ENCODE measurements around the gene SHOC2.

Gene SHOC2

GRCh38 chr10:110919349-110919931 lies at the start of gene SHOC2:
SHOC2 (plus strand) TSS chr10:110919604; CDS start chr10:110964359, 44,755 bp downstream.
- peak; percentile 89 to 98 (median 96) for DNase-seq (ENCODE audit: low read depth in 3 of 3)

GRCh38 chr10:110870823-110871297 lies 48.5 kb upstream of the SHOC2 start:
- no peak for DNase-seq (ENCODE audit: low read depth in 3 of 3)

DNA sequence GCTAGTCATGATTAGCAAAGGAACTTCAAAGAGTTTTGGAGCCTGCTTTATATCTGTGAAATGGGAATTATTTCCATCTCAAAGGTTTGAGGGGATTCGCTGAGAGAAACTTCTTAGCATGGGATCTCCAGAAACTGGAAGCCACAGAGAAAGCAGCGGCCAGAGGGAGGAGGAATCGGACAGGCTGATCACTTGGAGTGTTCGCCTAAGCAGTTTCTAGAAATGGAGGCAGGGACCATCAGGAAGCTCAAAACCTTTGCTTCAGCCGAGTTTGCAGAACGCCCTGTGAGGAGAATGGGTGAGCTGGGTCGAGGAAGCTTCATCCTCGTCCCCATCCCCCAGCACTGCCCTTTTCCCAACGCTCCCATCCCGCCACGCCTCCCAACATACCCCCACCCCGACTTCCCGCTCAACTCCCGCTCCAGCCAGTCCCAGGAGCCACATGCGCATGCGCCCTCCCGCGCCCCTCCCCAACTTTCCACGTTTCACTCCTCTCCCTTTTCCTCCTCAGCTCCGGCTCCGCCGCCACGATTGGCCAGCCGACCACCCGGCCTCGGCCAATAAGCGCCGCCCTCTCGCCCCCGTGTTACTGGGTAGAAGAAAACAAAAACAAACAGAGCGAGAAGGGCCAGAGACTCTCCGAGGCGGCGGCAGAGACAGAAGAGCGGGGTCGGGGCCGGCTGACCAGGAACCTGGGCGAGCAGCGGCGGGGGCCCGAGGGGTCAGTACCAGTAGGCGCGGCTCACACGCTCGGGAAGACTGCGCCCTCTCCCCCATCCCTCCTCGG lies 47.9 kb upstream of the SHOC2 start, which contains the start of gene PDCD4:
PDCD4 (plus strand) TSS at position 631 of the 787 bp plus-strand sequence. CDS start 4,100 bp downstream, outside the sequence.
- DNase-seq (ENCODE audit: low read depth in 3 of 3), result peak; percentile 84 to 92 (median 90)

DNA sequence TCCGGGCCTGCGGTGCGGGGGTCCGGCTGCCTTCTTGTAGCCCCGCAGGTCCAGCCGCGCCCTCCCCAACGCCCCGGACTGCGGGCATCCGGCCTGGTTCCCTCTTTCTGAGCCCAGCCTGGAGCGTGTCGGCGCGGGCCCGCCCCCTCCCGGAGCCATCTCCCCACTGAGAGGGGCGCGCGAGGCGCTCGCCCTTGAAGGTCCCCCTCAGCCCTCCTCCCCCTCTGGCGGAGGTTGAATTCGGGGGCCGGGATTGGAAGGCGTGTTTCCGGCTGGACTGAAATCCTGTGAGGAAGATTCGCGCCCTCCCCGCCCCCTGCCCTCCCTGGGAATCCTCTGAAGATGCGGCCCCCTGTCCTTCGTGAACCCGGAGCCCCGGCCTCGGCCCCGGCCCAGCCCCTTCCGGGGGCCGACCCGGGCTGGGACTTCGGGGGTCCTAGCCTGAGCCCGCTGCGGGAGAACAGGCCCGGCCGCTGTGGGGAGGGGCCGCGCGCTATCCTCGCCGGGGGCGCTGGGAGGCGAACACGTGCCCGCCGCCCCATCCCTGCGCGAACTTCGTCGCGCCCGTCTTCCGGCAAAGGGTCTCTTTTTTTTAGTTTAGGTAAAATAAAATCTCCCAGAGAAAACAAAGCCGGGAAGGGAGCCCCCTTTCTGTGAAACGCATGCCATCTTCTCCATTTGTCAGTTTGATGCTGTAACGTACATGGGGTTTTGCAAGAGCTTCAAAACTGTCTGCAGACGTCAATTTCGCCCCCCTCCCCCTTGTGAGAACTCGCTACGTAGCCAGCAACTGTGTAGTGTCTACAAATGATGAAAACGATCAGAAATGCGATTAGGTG lies 47.0 kb upstream of the SHOC2 start:
- DNase-seq (ENCODE audit: low read depth in 3 of 3), result peak; percentile 52 to 63 (median 59)

DNA sequence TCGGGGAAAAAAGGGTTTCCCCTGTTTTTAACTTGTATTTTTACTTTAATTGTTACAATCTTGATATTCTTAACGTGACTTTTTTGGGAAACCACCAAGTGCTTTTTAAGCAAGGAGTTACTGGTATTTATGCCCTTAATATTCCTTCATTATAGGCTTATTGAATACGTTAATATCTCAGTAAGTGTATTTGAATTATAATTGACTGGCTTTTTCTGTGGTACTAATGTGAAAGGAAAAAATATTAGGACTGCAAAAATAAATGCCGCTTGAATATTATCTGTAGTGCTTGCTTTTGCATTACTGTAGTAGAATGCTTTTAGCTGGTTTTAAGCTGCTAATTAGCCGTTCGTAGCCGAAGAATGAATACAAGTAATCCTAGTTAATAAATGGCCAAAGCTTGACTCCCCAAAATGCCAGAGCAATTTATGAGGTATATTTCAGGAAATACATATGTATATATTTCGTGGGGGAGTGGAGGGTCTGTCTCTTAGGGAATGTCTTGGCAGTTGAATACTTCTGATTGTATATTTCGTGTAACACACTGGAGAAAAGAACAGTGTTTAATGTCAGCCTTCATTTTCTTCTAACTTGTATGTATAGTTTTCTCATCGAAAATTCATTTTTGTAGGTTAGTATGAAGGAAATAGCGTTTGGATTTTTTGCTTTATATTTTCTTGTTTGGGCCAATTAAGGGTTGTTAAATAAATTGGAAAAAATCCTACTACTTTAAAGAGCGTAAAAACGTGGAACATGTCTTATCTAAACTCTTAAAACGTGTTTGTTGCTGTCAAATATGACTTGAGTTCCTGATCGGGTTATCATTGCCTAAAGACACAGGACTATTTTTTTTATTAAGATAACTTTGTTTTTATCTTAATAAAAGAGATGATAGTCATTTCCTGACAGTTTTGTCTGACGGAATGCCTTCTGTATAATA lies 46.1 kb upstream of the SHOC2 start:
- no peak for DNase-seq (ENCODE audit: low read depth in 3 of 3)

DNA sequence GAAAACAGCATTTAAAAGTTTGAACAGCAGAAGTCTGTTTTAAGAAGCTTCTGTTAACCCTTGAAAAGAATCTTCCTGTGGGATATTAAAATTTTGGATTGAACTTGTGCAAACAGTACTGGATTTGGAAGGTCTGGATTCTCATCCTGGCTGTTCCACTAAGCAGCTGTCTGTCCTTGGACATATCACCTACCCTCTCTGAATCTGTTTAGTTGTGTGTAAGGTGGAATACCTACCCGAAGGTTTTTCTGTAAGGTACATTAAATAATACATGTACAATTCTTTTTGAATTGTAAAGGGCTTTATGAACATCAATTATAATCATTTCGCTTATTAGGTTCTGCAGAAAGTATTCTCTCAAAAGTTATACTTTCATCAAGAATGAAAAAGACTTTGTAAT lies 45.5 kb upstream of the SHOC2 start:
- DNase-seq (ENCODE audit: low read depth in 3 of 3), result no peak

DNA sequence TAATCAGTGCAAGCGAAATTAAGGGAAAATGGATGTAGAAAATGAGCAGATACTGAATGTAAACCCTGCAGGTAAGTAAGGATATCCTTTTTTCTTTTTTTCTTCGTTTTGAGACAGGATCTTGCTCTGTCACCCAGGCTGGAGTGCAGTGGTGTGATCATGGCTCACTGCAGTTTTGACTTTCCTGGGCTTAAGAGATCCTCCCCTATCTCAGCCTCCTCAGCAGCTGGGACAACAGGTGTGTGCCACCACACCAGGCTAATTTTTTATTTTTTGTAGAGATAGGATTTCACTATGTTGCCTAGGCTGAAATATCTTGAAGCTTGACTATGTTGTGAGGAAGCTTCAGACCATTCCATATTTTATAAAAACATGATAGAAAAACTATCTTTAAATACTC lies 43.4 kb upstream of the SHOC2 start:
- DNase-seq (ENCODE audit: low read depth in 3 of 3), result no peak

- DNase-seq (ENCODE audit: low read depth in 3 of 3), result no peak
Observed at GRCh38 chr10:110876788-110877187, 42.6 kb upstream of the SHOC2 start.

DNA sequence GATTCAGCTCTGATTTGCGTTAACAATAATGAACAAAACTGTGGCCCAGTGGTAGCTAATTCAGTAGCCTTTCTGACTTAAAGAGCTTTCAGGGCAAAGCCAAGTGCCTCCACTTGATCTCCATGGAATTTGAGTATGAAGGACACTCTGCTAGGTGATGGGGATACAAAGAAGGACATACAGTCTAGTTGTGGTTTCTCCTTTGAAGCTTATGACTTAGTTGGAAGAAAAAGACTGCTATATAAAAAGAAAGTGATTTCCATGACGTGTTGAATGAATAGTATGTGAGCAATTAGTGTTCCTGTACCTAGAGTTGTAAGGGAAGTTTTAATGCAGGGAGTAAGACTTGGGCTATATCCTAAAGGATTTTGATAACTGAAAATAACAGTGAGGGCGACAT lies 39.4 kb upstream of the SHOC2 start:
- no peak for DNase-seq (ENCODE audit: low read depth in 3 of 3)

DNA sequence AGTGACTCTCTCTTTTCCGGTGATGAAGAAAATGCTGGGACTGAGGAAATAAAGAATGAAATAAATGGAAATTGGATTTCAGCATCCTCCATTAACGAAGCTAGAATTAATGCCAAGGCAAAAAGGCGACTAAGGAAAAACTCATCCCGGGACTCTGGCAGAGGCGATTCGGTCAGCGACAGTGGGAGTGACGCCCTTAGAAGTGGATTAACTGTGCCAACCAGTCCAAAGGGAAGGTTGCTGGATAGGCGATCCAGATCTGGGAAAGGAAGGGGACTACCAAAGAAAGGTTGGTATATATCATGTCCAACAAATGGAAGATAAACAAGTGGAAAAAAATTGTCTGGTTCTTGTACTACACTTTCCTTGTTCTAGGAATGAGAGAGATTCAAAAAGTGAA lies 38.2 kb upstream of the SHOC2 start:
- no peak for DNase-seq (ENCODE audit: low read depth in 3 of 3)

DNA sequence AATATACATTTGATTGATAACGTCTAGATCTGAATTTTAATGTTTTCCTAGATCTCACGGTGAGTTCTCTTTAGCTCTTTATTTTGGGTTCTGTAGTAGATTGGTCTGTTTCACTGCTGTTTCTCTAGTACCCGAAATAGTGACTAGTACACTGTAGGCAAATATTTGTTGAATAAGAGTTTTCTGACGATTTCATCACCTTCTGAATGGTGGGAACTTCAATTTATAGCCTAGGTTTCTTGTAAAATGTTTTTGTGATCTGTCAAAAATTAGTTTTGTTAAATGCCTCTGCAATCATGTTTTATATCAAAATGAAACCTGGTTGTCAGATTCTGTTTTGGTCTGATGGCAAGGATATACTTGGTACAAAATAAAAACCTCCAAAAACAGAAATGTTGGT lies 37.5 kb upstream of the SHOC2 start:
- DNase-seq (ENCODE audit: low read depth in 3 of 3), result no peak

DNA sequence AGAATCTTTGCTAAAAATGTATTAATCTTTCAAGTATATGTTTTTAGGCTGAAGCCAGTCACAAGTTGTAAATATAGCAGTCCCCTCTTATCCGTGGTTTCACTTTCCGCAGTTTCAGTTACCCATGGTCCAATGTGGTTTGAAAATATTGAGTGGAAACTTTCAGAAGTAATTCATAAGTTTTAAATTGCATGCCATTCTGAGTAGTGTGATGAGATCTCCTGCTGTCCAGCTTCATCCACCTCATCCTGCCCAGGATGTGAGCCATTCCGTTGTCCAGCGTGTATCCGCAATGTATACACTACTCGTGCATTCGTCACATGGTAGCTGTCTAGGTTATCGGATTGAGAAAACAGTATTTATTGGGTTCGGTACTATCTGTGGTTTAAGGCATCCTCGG lies 35.5 kb upstream of the SHOC2 start:
- DNase-seq (ENCODE audit: low read depth in 3 of 3), result no peak

GRCh38 chr10:110885932-110886674 lies 33.3 kb upstream of the SHOC2 start:
- no peak for DNase-seq (ENCODE audit: low read depth in 3 of 3)

GRCh38 chr10:110887560-110887959 lies 31.8 kb upstream of the SHOC2 start:
- DNase-seq (ENCODE audit: low read depth in 3 of 3), result no peak

DNA sequence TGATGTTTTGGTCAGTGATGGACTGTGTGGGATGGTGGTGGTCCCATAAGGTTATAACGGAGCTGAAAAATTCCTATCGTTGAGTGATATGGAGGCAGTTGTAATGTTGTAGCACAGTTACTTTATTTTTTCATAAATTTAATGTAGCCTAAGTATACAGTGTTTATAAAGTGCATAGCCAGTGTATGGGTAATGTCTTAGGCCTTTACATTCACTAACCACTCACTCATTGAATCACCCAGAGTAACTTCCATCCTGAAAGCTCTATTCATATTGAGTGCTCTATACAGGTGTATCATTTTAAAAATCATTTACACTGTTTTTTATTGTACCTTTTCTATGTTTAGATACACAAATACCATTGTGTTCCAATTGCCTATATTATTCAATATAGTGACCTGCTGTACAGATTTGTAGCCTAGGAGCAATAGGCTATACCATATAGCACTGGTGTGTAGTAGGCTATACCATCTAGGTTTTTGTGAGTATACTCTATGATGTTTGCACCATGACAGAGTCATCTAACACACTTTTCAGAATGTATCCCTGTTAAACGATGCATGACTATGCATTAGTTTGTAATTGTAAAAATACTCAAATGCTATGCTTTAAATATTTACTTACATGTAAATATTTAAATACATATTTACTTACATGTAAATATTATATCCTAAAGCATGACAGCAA lies 26.7 kb upstream of the SHOC2 start:
- DNase-seq (ENCODE audit: low read depth in 3 of 3), result no peak

DNA sequence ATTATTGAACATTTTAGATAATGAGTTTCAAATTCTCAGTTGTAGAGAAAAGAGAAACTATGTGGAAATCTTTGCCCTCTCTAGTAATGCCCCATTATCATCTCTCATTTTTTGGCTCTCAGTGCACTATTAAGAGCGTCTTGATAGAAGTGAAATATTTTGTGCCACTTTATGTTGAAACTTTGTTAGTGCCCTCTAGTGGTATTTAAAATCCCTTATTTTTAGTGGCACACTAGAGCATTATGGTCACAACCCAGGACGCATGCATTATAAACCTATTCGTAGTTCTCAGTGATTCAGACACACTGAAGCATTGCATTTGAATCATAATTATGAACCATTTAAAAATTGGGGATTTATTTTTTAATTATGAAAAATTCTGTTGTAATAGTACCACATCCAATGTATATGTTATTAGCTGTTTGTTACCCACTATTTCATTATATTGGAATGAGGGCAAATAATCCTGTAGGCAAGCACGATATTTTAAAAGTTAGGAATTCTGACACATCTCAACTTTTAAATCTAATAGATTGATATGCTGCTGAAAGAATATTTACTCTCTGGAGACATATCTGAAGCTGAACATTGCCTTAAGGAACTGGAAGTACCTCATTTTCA lies 25.7 kb upstream of the SHOC2 start:
- no peak for DNase-seq (ENCODE audit: low read depth in 3 of 3)

DNA sequence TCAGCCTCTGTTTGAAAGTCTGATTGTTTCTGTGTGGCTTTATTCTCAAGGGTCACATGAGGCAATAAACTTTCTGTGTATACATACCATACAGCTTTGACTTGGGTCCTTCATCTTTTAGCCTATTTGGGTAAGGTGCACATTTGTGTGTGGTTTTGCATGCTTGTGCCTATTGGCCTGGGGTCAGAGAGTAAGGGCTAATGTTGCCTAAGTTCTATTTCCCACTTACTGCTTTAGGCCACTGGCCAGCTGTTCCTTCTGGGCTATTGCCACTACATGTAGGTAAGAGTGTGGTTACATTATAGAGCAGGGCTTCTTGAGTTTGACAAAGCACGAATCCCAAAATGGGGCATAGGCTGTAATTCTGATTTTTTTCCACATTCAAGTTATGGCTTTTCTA lies 22.2 kb upstream of the SHOC2 start:
- DNase-seq (ENCODE audit: low read depth in 3 of 3), result no peak

GRCh38 chr10:110898391-110898790 lies 21.0 kb upstream of the SHOC2 start:
- no peak for DNase-seq (ENCODE audit: low read depth in 3 of 3)

DNA sequence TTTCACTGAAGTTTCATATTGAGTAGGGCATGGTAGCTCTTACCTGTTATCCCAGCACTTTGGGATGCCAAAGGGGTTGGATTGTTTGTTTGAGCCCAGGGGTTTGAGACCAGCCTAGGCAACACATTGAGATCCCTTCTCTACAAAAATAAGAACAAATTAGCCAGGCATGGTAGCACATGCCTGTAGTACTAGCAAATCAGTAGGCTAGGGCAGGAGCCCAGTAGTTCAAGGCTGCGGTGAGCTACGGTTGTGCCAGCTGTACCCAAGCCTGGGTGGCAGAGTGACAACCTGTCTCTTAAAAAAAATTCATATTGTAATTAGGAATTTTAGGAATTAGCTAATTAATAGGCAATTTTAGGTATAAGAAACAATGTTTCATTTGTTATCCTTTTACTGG lies 18.4 kb upstream of the SHOC2 start:
- no peak for DNase-seq (ENCODE audit: low read depth in 3 of 3)

Measured in stimulated activated CD4-positive, alpha-beta T cell treated with anti-CD3 and anti-CD28 coated beads, TNF-alpha, amount 100 ng/mL, for 4 hours (primary cell).